Measurements from ENCODE around the gene CACNA1E. TPM values are rescaled to one million over a fixed set of nuclear protein-coding genes. Genes with fewer than 3 reads are reported as not detected.

CACNA1E gene
- total RNA-seq, 2 donors from 2014 or later, result 0.37 to 0.43 TPM

DNA sequence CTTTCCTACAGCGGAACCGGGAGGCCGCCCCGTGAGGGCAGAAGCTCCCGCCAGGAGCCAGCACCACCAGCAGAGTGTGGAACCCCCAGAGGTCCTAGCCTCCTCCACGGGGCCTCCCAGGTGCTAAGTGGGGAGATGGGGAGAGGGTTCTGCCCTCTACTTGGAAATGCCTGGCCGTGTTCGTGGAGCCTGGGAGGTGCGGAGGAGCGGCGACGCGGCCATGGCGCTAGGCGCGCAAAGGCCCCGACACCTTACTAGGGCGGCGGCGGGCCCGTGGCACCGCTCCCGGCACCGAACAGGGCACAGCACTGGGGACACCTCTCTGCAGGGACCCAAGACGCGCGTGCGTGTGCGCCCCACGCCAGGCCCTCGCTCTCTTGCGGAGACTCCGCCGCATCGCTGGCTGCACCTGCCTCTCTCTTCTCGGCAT is 1.3 kb upstream of the CACNA1E start:
- DNase-seq (ENCODE audit: low spot score), result no peak
- intact Hi-C loops (cut with DNase I), result loop anchor here in 1 of 2 donors (5.0 to 10.0 kb wide), 2 partner anchors 193 to 600 kb away; no protein-coding TSS in a partner anchor

DNA sequence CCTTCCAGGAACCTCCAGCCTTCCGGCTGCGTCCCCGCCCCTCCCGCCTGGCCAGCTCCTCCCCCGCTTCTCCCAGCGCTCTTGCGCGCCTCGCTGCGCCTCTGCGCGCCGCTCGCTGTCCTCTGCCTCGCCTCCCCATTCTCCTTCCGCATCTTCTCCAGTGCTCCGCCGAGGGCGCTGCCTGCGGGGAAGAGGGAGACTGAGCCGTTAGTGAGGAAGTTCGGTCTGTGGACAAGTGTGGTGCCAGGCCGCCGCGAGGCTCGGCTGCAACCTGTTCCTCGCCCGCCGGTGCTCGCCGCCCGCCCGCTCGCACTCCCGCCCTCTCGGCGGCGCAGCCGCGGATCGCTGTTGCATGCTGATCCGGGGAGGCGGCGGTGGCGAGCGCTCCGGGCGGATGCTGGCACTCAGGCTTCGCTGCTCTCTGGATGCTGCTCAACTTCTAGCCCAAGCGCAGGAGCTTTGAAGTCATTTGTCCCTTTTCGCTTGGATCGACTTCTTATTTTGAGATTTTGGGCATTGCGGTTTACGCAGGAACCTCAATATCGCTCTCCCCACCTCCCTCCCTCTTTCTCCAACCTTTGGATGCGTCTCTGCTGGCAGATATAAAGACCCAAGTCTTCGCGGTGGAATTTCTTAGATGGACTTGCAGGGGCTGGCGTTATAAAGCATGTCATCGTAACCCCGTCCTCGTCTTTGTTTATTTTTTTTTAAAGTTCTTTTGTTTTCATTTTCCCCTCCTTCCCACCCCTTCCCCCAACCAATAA is 614 bp upstream of the CACNA1E start:
- intact Hi-C loops (cut with DNase I), result loop anchor here in 1 of 2 donors (5.0 to 10.0 kb wide), 2 partner anchors 192 to 600 kb away; no protein-coding TSS in a partner anchor
- peak; percentile 84 for DNase-seq (ENCODE audit: low spot score)

- intact Hi-C loops (cut with DNase I), result loop anchor here in 1 of 2 donors (5.0 to 10.0 kb wide), 2 partner anchors 190 to 597 kb away; no protein-coding TSS in a partner anchor
- no peak for DNase-seq (ENCODE audit: low spot score)
Observed at GRCh38 chr1:181484821-181485220, 1.5 kb downstream of the CACNA1E start.

- intact Hi-C loops (cut with DNase I), result loop anchor here in 1 of 2 donors (10.0 kb wide), 1 partner anchor 189 kb away; no protein-coding TSS in a partner anchor
- DNase-seq (ENCODE audit: low spot score), result no peak
Observed at GRCh38 chr1:181485287-181486097, 2.2 kb downstream of the CACNA1E start.

DNA sequence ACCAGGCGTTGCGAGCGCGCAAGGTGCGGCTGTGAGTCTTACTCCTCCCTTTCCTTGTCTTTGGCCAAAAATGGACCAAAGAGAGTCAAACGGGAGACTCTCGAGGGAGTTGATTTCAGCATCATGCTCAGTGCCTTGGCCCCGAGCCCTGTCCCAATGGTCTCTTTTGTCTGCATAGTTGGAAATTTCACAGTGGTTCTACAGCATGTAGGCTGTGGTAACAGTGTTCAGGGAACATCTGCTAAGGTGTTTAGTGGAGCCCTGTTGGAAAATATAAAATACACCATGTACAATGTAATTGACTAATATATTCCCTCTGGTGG is 2.7 kb downstream of the CACNA1E start:
- intact Hi-C loops (cut with DNase I), result loop anchor here in 1 of 2 donors (10.0 kb wide), 1 partner anchor 189 kb away; no protein-coding TSS in a partner anchor
- no peak for DNase-seq (ENCODE audit: low spot score)

- intact Hi-C loops (cut with DNase I), result loop anchor here in 1 of 2 donors (10.0 kb wide), 1 partner anchor 186 kb away; no protein-coding TSS in a partner anchor
- no peak for DNase-seq (ENCODE audit: low spot score)
Observed at GRCh38 chr1:181488866-181489265, 5.5 kb downstream of the CACNA1E start.

DNA sequence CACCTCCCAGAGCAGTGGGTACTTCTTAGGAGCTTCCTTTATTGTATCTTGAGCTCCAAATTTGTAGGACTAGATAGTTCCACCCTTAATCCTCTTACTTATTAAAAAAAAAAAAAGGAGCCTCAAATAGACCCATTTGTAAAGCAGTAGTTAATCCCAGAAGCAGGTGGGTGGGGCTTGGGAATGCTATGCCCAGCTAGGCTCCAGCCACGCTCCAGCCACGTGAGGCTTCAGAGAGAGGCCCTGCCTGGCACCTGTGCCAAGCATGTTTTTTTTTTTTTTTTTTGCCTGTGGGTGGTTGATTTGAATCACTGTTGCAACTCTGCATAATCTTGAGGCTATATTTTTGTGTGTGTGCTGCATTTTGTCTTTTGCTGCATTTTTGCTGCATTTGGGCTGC is 7.0 kb downstream of the CACNA1E start:
- intact Hi-C loops (cut with DNase I), result no loop called here
- no peak for DNase-seq (ENCODE audit: low spot score)

GRCh38 chr1:181490740-181491712 is 7.7 kb downstream of the CACNA1E start:
- intact Hi-C loops (cut with DNase I), result no loop called here
- no peak for DNase-seq (ENCODE audit: low spot score)

DNA sequence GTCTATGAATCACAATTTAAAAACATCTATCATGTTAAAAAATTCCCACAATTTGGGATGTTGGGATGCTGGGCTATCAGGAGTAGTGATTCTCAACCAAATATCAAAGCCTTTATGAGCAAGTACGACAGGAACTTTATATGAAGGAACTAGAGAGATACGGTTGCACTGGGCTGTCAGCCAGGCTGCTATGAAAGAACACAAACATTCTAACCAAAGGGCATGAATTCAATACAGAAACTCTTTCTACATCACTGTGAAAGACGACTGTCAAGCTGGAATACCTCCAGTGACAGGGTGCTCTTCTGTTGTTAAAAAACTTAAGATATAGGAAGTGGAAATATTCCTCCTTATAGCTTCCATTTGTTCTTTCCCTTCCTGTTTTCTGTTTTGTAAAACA is 9.8 kb downstream of the CACNA1E start:
- intact Hi-C loops (cut with DNase I), result no loop called here
- DNase-seq (ENCODE audit: low spot score), result no peak

DNA sequence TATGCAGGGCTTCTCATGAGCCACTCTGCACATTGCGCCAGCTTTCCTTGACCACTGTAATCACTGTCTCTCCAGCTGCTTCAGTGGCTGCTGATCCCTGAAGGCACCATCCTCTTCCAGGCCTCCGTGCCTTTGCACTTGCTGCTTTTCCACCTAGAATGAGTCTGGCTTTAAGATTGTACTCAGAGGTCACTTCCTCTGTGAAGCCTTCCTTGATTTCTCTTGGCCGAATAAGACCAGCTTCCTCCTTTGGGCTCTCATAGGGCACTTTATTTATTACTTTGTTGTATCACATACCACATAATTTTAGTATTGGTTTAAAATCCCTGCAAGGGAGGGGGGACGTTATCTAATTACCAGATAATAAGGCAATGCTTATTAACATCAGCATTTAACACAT is 10.6 kb downstream of the CACNA1E start:
- intact Hi-C loops (cut with DNase I), result no loop called here
- no peak for DNase-seq (ENCODE audit: low spot score)

DNA sequence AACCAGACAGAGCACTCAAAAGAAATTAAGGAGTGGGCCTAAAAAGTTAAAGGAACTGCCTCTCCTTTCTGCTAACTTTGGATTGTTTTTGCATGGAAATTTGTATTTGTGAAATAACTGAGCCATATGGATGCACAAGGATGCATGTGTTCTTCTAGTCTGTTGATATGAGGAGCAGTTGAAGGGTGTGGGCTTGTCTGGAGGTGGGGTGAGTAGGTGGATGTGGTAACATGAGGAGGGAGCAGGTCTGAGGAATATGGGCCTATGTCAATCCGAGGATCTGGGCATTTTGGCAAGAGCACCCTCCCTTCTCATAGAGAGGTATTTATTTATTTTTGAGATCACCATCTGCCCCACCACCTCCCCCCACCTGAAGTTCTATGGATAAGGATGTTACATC is 13.4 kb downstream of the CACNA1E start:
- intact Hi-C loops (cut with DNase I), result no loop called here
- no peak for DNase-seq (ENCODE audit: low spot score)

- intact Hi-C loops (cut with DNase I), result no loop called here
- no peak for DNase-seq (ENCODE audit: low spot score)
Observed at GRCh38 chr1:181497870-181498269, 14.6 kb downstream of the CACNA1E start.

GRCh38 chr1:181499825-181500224 is 16.5 kb downstream of the CACNA1E start:
- intact Hi-C loops (cut with DNase I), result no loop called here
- DNase-seq (ENCODE audit: low spot score), result no peak

DNA sequence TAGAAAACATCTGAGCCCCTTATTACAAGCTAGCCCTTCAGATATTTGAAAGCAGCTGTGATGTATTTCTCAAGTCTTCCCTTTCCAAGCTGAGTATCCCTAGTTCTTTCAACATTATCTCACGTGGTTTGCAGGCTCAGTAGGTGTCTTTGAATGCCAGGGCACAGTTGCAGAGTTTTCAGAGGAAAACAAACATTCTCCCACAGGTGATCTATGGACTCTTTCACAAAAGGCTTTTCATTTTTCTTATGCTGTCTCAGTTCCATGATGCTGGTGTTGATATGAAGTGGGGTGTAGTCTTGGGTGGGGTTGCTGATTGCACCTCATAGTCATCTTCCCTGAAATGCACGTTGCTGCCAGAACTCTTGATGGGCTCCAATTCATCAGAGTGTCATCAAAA is 17.3 kb downstream of the CACNA1E start:
- intact Hi-C loops (cut with DNase I), result no loop called here
- no peak for DNase-seq (ENCODE audit: low spot score)

DNA sequence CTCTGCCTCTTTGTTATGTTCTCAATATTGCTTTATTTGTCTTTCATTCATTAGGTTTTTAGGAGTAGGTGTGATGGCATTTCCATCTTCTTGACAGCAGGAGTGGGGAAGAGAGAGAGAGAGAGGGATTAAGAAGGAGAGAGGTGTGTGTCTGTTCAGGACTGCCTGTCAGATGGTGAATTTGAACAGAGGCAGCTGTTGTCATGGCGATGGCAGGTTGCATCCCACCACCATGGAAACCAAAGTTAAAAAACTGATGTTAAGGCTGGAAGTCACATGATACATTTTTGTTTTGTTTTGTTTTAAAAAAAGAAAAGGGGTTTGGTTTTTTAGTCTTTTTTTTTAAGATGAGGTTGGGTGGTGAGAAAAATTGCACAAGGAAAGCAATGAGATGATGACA is 18.3 kb downstream of the CACNA1E start:
- intact Hi-C loops (cut with DNase I), result no loop called here
- DNase-seq (ENCODE audit: low spot score), result no peak

- DNase-seq (ENCODE audit: low spot score), result no peak
- intact Hi-C loops (cut with DNase I), result no loop called here
Observed at GRCh38 chr1:181503171-181503810, 20.0 kb downstream of the CACNA1E start.

DNA sequence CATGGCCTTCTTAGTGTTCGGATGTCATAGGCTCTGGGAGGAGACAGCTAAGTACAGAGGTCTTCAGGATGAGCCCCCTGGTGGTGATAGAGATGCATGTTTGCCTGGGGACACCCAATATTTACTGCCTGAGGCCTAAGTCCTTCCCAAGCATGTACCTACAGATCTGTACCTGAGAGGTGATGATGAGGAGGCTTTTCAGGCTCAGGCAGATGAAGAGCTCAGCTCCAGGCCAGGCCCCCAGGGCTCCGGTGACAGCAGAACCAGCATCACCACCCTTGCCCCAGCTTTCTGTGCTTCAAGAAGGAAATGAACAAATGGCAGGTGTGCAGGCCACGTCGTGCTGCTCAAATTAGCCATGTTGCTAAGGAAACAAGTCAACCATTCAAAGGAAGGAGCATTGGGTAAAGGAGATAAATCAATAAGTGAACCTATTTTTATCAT is 21.1 kb downstream of the CACNA1E start:
- no peak for DNase-seq (ENCODE audit: low spot score)
- intact Hi-C loops (cut with DNase I), result no loop called here

- intact Hi-C loops (cut with DNase I), result no loop called here
- DNase-seq (ENCODE audit: low spot score), result no peak
Observed at GRCh38 chr1:181506563-181507353, 23.4 kb downstream of the CACNA1E start.
